HepG2 (cell line): Measurements from ENCODE around the gene URAD. TPM values are rescaled to one million over a fixed set of nuclear protein-coding genes. Genes with fewer than 3 reads are reported as not detected.

Experiments
- ATAC-seq: fragments of 200-7000 bp; cut with Tn5 transposase; 3 replicates; pipeline ENCODE4 v1.9.1; 2020; ENCODE audit warnings: mild to moderate bottlenecking, moderate library complexity
- BruUV-seq: library from RNA; stranded (reverse); fragments of 400-500 nt; replicated peaks from 2 replicates; lab custom pipeline; 2021; lab: Mats Ljungman, UMichigan
- CTCF ChIA-PET: fragments of 300-600 bp; formaldehyde crosslinking; extraction: SDS; loops from one replicate; lab custom pipeline; 2021; ENCODE audit warnings: low total read pairs, inconsistent platforms, low intra/inter-chr PET ratio; lab: Yijun Ruan, JAX
- POLR2A ChIA-PET: fragments of 350-600 bp; sonication (Branson Sonifier 250); formaldehyde crosslinking; loops from one replicate; lab custom pipeline; 2020; ENCODE audit warnings: antibody characterized with exemption, inconsistent platforms; lab: Yijun Ruan, JAX
- DNase-seq: peaks from one replicate; pipeline ENCODE4 v3.0.0-alpha.2; 2015; ENCODE audit warnings: low spot score
- FAIRE-seq: peaks from 3 replicates; lab custom pipeline; 2011; peaks lifted over from hg19 to GRCh38; lab: Jason Lieb, UNC
- H2AFZ ChIP-seq: one replicate; pipeline ENCODE4 v1.6.1; 2011; ENCODE audit warnings: low read length, inconsistent platforms
- H3K27ac ChIP-seq: fragments of 300-600 bp; 3 replicates; pipeline ENCODE4 v1.8.0; 2011; ENCODE audit warnings: mixed run types, mild to moderate bottlenecking, mixed read lengths, low read length, inconsistent platforms; ENCODE audit not compliant: insufficient read depth; ENCODE audit errors: extremely low read length
- H3K27me3 ChIP-seq, 2 experiments: fragments of 200-600 bp in 1 of 2; 2 replicates in 1 of 2; 3 replicates in 1 of 2; pipeline versions ENCODE4 v1.6.0 to v1.8.0; 2011; ENCODE audit warnings: low read length in 2 of 2, mild to moderate bottlenecking in 2 of 2, moderate library complexity in 2 of 2, inconsistent platforms in 1 of 2; ENCODE audit not compliant: insufficient read depth in 2 of 2, control insufficient read depth in 1 of 2
- H3K36me3 ChIP-seq, 2 experiments: fragments of 200-600 bp in 1 of 2; replicated peaks in 1 of 2; 2 replicates in 1 of 2; 3 replicates in 1 of 2; pipeline versions ENCODE4 v1.5.1 to v1.8.0; 2011; ENCODE audit warnings: low read length in 2 of 2, inconsistent platforms in 1 of 2; ENCODE audit not compliant: insufficient read depth in 2 of 2, control insufficient read depth in 1 of 2
- H3K4me1 ChIP-seq: 2 replicates; pipeline ENCODE4 v1.5.1; 2012; ENCODE audit warnings: low read length, inconsistent platforms; ENCODE audit not compliant: insufficient read depth
- H3K4me2 ChIP-seq: 2 replicates; pipeline ENCODE4 v1.6.0; 2011; ENCODE audit warnings: low read depth, low read length, inconsistent platforms
- H3K4me3 ChIP-seq, 3 experiments: fragments of 200-600 bp in 1 of 3; sonication (generic), shearing (Covaris generic) in 1 of 3; replicated peaks in 1 of 3; 2 replicates each; pipeline ENCODE4 v1.5.1; 2011 to 2016; ENCODE audit warnings: low read length in 3 of 3, inconsistent platforms in 2 of 3, low read depth in 2 of 3, mild to moderate bottlenecking in 2 of 3, control low read depth in 1 of 3, mixed read lengths in 1 of 3; ENCODE audit not compliant: insufficient read depth in 1 of 3
- H3K79me2 ChIP-seq: one replicate; pipeline ENCODE4 v1.6.1; 2011; ENCODE audit warnings: low read length, inconsistent platforms; ENCODE audit not compliant: insufficient read depth
- H3K9ac ChIP-seq: 2 replicates; pipeline ENCODE4 v1.6.0; 2011; ENCODE audit warnings: mild to moderate bottlenecking, low read depth, low read length, inconsistent platforms; ENCODE audit not compliant: insufficient read depth
- H3K9me3 ChIP-seq: 2 replicates; pipeline ENCODE4 v1.5.1; 2012; ENCODE audit warnings: mild to moderate bottlenecking, low read length
- H4K20me1 ChIP-seq: 2 replicates; pipeline ENCODE4 v1.6.0; 2011; ENCODE audit warnings: inconsistent platforms, mild to moderate bottlenecking, low read length, moderate library complexity; ENCODE audit not compliant: insufficient read depth
- DMTF1 ChIP-seq: sonication (generic); formaldehyde crosslinking; IDR thresholded peaks from 2 replicates; pipeline ENCODE4 v1.4.0; 2020; ENCODE audit warnings: mild to moderate bottlenecking, missing genetic modification reagents
- GFI1 ChIP-seq: sonication (generic); formaldehyde crosslinking; IDR thresholded peaks from 2 replicates; pipeline ENCODE4 v1.5.0; 2020; ENCODE audit warnings: missing genetic modification reagents, mild to moderate bottlenecking, borderline replicate concordance
- MTA3 ChIP-seq: sonication (generic); formaldehyde crosslinking; IDR thresholded peaks from 2 replicates; pipeline ENCODE4 v1.4.0; 2020; ENCODE audit warnings: missing genetic modification reagents
- SIX1 ChIP-seq: sonication (generic); formaldehyde crosslinking; IDR thresholded peaks from 2 replicates; pipeline ENCODE4 v1.4.0; 2020; ENCODE audit warnings: missing genetic modification reagents, borderline replicate concordance
- SNAPC2 ChIP-seq: sonication (generic); formaldehyde crosslinking; IDR thresholded peaks from 2 replicates; pipeline ENCODE4 v1.8.1; 2022; ENCODE audit warnings: mild to moderate bottlenecking, missing genetic modification reagents
- USF2 ChIP-seq, 2 experiments: sonication (generic) in 1 of 2; formaldehyde crosslinking in 1 of 2; IDR thresholded peaks; 2 replicates each; pipeline versions ENCODE4 v1.5.1 to v1.6.1; 2011 to 2020; ENCODE audit warnings: borderline replicate concordance in 1 of 2, low read depth in 1 of 2, low read length in 1 of 2, mild to moderate bottlenecking in 1 of 2, missing genetic modification reagents in 1 of 2, moderate library complexity in 1 of 2
- ZBTB43 ChIP-seq: sonication (generic); formaldehyde crosslinking; conservative IDR thresholded peaks from 2 replicates; pipeline ENCODE4 v1.4.0; 2020; ENCODE audit warnings: missing genetic modification reagents
- ZBTB7A ChIP-seq: sonication (generic); formaldehyde crosslinking; IDR thresholded peaks from 2 replicates; pipeline ENCODE4 v1.8.0; 2022; ENCODE audit warnings: mild to moderate bottlenecking, missing genetic modification reagents
- ZEB1 ChIP-seq: IDR thresholded peaks from 2 replicates; pipeline ENCODE4 v1.6.1; 2012; ENCODE audit warnings: mild to moderate bottlenecking, low read depth, inconsistent platforms; ENCODE audit not compliant: insufficient replicate concordance
- ZNF136 ChIP-seq: sonication (generic); formaldehyde crosslinking; IDR thresholded peaks from 2 replicates; pipeline ENCODE4 v1.8.1; 2022; ENCODE audit warnings: low read depth, mild to moderate bottlenecking, moderate library complexity, missing genetic modification reagents
- ZNF350 ChIP-seq: sonication (generic); formaldehyde crosslinking; IDR thresholded peaks from 2 replicates; pipeline ENCODE4 v1.4.0; 2020; ENCODE audit warnings: mild to moderate bottlenecking, low read depth, missing genetic modification reagents, borderline replicate concordance
- ZNF775 ChIP-seq: sonication (generic); formaldehyde crosslinking; IDR thresholded peaks from 2 replicates; pipeline ENCODE4 v1.4.0; 2020; ENCODE audit warnings: missing genetic modification reagents, mild to moderate bottlenecking, moderate library complexity, borderline replicate concordance
- ZNF850 ChIP-seq: sonication (generic); formaldehyde crosslinking; conservative IDR thresholded peaks from 2 replicates; pipeline ENCODE4 v1.9.0; 2021; ENCODE audit warnings: mild to moderate bottlenecking, missing genetic modification reagents
- WGBS: methylation state at CpG from one replicate; pipeline ENCODE4 v1.1.6; 2017; ENCODE audit warnings: low lambda C conversion rate; 5-methylcytosine and 5-hydroxymethylcytosine counted together
- in situ Hi-C: cut with HindIII; loops from 2 replicates; pipeline ENCODE4 v1.10.0; 2017; ENCODE audit warnings: low pct_unique_long_range_greater_than_20kb; ENCODE audit not compliant: extremely low pct_ligation_motif_present
- intact Hi-C: fragments of 100-400 bp; cut with micrococcal nuclease; formaldehyde crosslinking; loops from one replicate; pipeline ENCODE4 v1.10.0; 2022; ENCODE audit not compliant: unreplicated experiment
- polyA plus RNA-seq, 8 experiments: library from polyadenylated mRNA; depleted of rRNA in 3 of 8; stranded (reverse) in 7 of 8; unstranded in 1 of 8; fragments of >200 nt; fragmentation: Illumina TruSeq in 4 of 8; extraction: Trizol in 4 of 8; gene quantifications; 2 replicates each; pipeline versions ENCODE4 v1.2.1 to v1.2.3, GENCODE V29; 2011 to 2016; ENCODE audit warnings: low read depth in 4 of 8, missing spikeins in 1 of 8, mixed read lengths in 1 of 8; ENCODE audit not compliant: insufficient read depth in 1 of 8
- total RNA-seq, 5 experiments: library from RNA; depleted of rRNA; stranded (reverse); fragments of >200 nt; fragmentation: Illumina TruSeq; extraction: Trizol; gene quantifications; 2 replicates each; pipeline ENCODE4 v1.2.3, GENCODE V29; 2016; ENCODE audit warnings: low read depth in 1 of 5

URAD gene
- total and polyA plus RNA-seq, 2 of the 13 experiments (the other 11 are each of a cell fraction or from before 2014, with no cell fraction given): not detected

- ATAC-seq: no peak
- TF ChIP-seq SNAPC2 (CRISPR knock-in tag) (no peak), ZNF136 (CRISPR knock-in tag) (no peak), ZBTB7A (no peak), ZNF775 (CRISPR knock-in tag) (no peak), GFI1 (CRISPR knock-in tag) (no peak), SIX1 (no peak), ZNF850 (no peak), ZNF350 (CRISPR knock-in tag) (no peak), MTA3 (CRISPR knock-in tag) (no peak), ZEB1 (no peak), DMTF1 (CRISPR knock-in tag) (no peak), ZBTB43 (CRISPR knock-in tag) (no peak), USF2 (IDR thresholded peaks at IDR 0.05; ENCODE audit: low read depth, low read length) (no peak), USF2 (CRISPR knock-in tag; IDR thresholded peaks at IDR 0.05; ENCODE audit: borderline replicate concordance) (no peak)
These were observed 14.6 kb upstream of the URAD start for GRCh38 chr13:28002886-28003698.

More at GRCh38 chr13:28002886-28003698, 14.6 kb upstream of the URAD start:
- FAIRE-seq (no peak), DNase-seq (no peak)
- Histone ChIP-seq H4K20me1 (no peaks in the 10 kb centered on the region), H3K4me2 (no peak overlapping the region), H3K9me3 (no peaks in the 10 kb centered on the region), H3K4me1 (no peaks in the 10 kb centered on the region), H3K27ac (no peak overlapping the region), H3K9ac (no peak overlapping the region), H2AFZ (no peak overlapping the region), H3K4me3 (no peak overlapping the region), H3K79me2 (no peaks in the 10 kb centered on the region), H3K27me3 (no peaks in the 10 kb centered on the region), H3K36me3 (no peaks in the 10 kb centered on the region)
- WGBS: 46% methylated on average over 6 of the region's 6 CpGs
- ChIA-PET POLR2A (no interaction called here), CTCF (no interaction called here)
- intact Hi-C loops: no loop called here
- no TSS peak for BruUV-seq
- in situ Hi-C loops: no loop called here
